Measurements from ENCODE around the gene CEACAM16. TPM values are rescaled to one million over a fixed set of nuclear protein-coding genes. Genes with fewer than 3 reads are reported as not detected.

The CEACAM16 gene
- total RNA-seq, 4 donors from 2014 or later = not detected

GRCh38 chr19:44700547-44700946, 1.6 kb downstream of the CEACAM16 start:
- TF ChIP-seq, protein P1, sequence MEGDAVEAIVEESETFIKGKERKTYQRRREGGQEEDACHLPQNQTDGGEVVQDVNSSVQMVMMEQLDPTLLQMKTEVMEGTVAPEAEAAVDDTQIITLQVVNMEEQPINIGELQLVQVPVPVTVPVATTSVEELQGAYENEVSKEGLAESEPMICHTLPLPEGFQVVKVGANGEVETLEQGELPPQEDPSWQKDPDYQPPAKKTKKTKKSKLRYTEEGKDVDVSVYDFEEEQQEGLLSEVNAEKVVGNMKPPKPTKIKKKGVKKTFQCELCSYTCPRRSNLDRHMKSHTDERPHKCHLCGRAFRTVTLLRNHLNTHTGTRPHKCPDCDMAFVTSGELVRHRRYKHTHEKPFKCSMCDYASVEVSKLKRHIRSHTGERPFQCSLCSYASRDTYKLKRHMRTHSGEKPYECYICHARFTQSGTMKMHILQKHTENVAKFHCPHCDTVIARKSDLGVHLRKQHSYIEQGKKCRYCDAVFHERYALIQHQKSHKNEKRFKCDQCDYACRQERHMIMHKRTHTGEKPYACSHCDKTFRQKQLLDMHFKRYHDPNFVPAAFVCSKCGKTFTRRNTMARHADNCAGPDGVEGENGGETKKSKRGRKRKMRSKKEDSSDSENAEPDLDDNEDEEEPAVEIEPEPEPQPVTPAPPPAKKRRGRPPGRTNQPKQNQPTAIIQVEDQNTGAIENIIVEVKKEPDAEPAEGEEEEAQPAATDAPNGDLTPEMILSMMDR (IDR thresholded peaks at IDR 0.05) = no peak
- TF ChIP-seq POLR2A (IDR thresholded peaks at IDR 0.05) = no peak

DNA sequence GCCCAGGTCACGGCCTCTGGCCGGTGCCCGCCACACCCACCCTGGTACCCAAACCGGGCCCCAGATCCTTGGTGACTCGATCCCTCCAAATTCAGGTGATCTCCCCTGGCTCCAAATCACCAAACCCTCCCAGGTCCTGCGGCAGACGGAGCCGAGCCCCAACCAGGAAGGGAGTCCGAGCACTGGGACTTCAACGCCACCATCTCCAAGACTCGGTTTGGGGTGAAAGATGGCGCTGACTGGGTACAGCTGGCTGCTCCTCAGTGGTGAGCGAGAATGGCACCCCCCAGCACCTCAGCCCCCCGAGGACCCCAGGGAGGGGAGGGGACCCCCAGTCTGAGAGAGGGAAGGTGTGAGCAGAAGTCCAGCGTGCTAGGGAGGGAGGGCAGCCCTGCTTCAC, 2.3 kb downstream of the CEACAM16 start:
- Histone ChIP-seq H3K27ac (no peak overlapping the region), H3K4me1 (no peaks in the 10 kb centered on the region), H3K9me3 (no peaks in the 10 kb centered on the region), H3K27me3 (no peaks in the 10 kb centered on the region), H3K4me3 (no peak overlapping the region), H3K36me3 (no peaks in the 10 kb centered on the region)
- DNase-seq = no peak
- TF ChIP-seq, protein P1 (IDR thresholded peaks at IDR 0.05) = no peak
- no peak for TF ChIP-seq POLR2A (IDR thresholded peaks at IDR 0.05)

More at GRCh38 chr19:44700547-44700946, 1.6 kb downstream of the CEACAM16 start:
- DNase-seq = no peak
- Histone ChIP-seq H3K4me1 (no peaks in the 10 kb centered on the region), H3K36me3 (no peaks in the 10 kb centered on the region), H3K9me3 (no peaks in the 10 kb centered on the region), H3K27me3 (no peaks in the 10 kb centered on the region), H3K27ac (no peak overlapping the region), H3K4me3 (no peak overlapping the region)

- no peak for DNase-seq
- H3K27me3 ChIP-seq = no peaks in the 10 kb centered on the region
- no peaks in the 10 kb centered on the region for H3K4me1 ChIP-seq
- H3K36me3 ChIP-seq = no peaks in the 10 kb centered on the region
- H3K27ac ChIP-seq = no peak overlapping the region
- no peaks in the 10 kb centered on the region for H3K9me3 ChIP-seq
- TF ChIP-seq, protein P1 (IDR thresholded peaks at IDR 0.05) = no peak
- TF ChIP-seq POLR2A (IDR thresholded peaks at IDR 0.05) = no peak
- H3K4me3 ChIP-seq = no peak overlapping the region
Observed at GRCh38 chr19:44702551-44703176, 3.7 kb downstream of the CEACAM16 start.

DNA sequence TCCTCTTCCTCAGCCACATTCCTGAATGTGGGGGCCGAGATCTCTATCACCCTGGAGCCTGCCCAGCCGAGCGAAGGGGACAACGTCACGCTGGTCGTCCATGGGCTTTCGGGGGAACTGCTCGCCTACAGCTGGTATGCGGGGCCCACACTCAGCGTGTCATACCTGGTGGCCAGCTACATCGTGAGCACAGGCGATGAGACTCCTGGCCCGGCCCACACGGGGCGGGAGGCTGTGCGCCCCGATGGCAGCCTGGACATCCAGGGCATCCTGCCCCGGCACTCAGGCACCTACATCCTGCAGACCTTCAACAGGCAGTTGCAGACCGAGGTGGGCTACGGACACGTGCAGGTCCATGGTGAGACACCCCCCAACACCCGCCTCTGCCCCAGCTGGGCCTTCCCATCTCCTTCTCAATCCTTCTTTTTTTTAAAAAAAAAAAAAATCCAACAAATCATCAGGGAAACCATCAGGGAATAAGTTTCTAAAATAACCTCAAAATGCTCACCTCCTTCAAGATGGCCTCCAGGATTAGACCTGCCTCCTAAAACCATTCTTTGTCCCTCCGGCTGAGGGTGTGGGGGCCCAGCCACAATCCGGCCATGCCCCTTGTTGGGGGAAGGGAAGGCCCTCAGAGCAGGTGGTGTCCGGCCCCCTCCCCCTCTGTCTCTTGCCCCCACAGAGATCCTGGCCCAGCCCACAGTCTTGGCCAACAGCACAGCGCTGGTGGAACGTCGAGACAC, 4.6 kb downstream of the CEACAM16 start:
- no peak for TF ChIP-seq POLR2A (IDR thresholded peaks at IDR 0.05)
- TF ChIP-seq, protein P1 (IDR thresholded peaks at IDR 0.05) = no peak
- no peaks in the 10 kb centered on the region for H3K27me3 ChIP-seq
- H3K9me3 ChIP-seq = no peaks in the 10 kb centered on the region
- DNase-seq = no peak
- no peaks in the 10 kb centered on the region for H3K4me1 ChIP-seq
- H3K27ac ChIP-seq = no peak overlapping the region
- no peak overlapping the region for H3K4me3 ChIP-seq
- no peaks in the 10 kb centered on the region for H3K36me3 ChIP-seq

GRCh38 chr19:44704982-44705381, 6.0 kb downstream of the CEACAM16 start:
- Histone ChIP-seq H3K36me3 (no peaks in the 10 kb centered on the region), H3K27me3 (no peaks in the 10 kb centered on the region), H3K27ac (no peak overlapping the region), H3K4me1 (no peaks in the 10 kb centered on the region), H3K9me3 (no peaks in the 10 kb centered on the region), H3K4me3 (no peak overlapping the region)
- TF ChIP-seq POLR2A (IDR thresholded peaks at IDR 0.05) = no peak
- TF ChIP-seq, protein P1 (IDR thresholded peaks at IDR 0.05) = no peak
- no peak for DNase-seq

All from Peyer's patch (tissue), 4 donors.